ENCODE data around the gene MRPL54.
"Not testable (repeated sequence)": the region's sequence is repeated elsewhere in the genome, so short reads cannot be mapped to it uniquely, and the experiment has no call there.

MRPL54 gene

DNA sequence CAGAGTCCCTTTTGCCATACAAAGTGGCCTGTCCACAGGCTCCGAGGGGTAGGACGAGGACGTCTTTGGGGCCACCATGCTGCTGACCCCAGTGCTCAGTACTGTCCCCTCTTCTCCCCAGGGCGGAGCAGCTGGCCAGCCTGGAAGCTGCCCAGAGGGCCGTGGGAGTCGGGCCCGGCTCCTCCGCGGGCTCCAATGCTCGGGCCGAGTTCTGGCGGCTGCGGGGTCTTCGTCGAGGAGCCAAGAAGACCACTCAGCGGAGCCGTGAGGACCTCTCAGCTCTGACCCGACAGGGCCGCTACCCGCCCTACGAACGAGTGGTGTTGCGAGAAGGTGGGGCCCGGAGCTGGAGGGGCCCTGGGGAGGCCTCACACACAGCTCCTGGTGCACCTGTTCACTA lies 22.1 kb upstream of the MRPL54 start:
- no peak for DNase-seq (ENCODE audit: low spot score)

DNA sequence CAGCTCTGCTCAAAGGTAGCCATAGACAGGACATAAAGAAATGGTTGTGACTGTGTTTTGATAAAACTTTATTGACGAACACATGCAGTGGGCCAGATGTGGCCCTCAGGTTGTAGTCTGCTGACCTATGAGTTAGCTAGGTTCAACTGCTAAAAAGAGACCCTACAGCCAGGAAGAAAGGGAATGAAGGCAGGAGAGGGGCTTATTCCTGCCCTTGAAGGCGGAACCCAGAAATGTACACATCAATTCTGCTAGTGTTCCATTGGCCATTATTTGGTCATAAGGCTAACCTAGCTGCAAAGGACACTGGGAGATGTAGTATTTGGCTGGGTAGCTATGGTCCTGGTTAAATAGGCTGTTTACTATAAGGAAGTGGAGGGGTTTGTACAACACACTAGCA lies 19.0 kb upstream of the MRPL54 start:
- no peak for DNase-seq (ENCODE audit: low spot score)

GRCh38 chr19:3745363-3746045 lies 17.0 kb upstream of the MRPL54 start:
- no peak for DNase-seq (ENCODE audit: low spot score)

DNA sequence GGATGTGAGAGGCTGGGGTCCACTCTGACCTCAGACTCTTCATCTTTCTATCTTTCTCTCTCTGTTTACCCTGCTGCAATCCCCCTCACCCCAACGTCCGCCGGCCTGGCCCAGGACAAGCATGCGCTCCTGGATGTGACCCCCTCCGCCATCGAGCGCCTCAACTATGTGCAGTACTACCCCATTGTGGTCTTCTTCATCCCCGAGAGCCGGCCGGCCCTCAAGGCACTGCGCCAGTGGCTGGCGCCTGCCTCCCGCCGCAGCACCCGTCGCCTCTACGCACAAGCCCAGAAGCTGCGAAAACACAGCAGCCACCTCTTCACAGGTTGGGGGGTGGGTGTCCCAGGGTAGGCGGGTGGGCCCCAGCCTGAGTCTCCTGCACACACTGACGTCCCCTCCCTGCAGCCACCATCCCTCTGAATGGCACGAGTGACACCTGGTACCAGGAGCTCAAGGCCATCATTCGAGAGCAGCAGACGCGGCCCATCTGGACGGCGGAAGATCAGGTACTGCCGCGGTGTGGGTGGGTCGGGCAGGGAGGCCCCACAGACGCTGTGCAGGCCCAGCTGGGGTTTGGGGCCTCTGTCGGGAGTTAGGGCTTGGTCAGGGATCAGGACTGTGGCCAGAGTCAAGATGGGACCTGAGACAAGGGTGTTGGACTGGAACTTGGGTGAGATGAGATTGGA lies 16.0 kb upstream of the MRPL54 start:
- no peak for DNase-seq (ENCODE audit: low spot score)

DNA sequence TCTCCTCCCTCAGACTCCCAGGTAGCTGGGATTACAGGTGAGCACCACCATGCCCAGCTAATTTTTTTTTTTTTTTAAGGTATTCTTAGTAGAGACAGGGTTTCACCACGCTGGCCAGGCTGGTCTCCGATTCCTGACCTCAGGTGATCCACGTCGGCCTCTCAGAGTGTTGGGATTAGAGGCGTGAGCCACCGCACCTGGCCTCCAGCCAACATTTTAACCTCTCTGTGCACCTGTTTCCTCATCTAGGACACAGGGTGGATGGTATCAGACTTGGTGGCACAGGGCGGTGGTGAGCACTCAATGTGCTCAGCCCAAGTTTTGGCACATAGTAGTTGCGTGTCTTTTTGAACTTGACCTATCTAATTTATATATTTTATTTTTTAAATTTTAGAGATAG lies 13.5 kb upstream of the MRPL54 start:
- no peak for DNase-seq (ENCODE audit: low spot score)

GRCh38 chr19:3750211-3750610 lies 12.3 kb upstream of the MRPL54 start:
- DNase-seq (ENCODE audit: low spot score): no peak

DNA sequence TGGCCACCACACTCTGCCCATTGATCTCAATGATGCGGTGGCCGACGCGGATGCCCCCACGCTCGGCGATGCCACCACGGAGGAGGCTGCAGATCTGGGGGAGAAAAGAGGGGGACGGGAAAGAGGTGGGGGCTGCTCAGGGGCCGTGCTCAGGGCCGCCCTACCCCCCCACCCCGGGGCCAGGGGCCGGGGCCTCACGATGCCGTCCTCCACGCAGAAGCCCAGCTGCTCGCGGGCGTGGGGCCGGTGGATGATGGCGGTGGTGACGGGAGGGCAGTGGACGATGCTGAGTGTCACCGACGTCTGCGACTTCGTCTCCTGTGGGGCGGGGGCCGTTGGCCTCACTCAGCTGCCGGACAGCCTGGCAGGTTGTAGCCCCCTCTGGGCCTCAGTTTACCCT lies 11.2 kb upstream of the MRPL54 start:
- no peak for DNase-seq (ENCODE audit: low spot score)

DNA sequence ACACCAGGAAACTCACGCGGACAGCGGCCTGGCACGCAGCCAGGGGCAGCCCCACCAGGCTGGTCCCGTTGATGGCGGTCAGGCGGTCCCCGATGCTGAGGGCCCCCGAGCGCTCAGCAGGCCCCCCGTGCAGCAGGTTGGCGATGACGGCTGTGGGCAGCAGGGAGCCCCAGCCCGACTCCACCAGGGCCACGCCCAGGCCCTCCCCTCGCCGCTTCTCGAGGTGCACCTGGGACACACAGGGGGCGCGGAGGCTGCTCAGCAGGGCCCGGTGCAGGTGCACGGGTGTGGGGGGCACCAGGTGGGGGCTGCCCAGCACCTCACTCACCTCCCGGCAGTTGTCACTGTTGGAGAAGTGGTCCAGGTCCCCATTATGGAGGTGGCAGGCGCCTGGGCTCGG lies 10.0 kb upstream of the MRPL54 start:
- no peak for DNase-seq (ENCODE audit: low spot score)

GRCh38 chr19:3753631-3754410 lies 8.7 kb upstream of the MRPL54 start:
- DNase-seq (ENCODE audit: low spot score): no peak

DNA sequence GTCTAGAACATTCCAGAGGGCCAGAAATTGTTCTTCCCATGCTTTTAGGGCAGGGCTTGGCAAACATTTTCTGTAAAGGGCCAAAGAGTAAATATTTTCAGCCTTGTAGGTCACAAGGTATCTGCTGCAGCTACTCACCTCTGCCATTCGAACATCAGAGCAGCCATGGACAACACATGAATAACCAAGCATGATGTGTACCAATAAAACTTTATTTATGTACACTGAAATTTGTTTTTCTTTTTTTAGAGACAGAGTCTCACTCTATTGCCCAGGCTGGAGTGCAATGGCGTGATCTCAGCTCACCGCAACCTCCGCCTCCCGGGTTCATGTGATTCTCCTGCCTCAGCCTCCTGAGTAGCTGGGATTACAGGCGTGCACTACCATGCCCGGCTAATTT lies 4.8 kb upstream of the MRPL54 start:
- DNase-seq (ENCODE audit: low spot score): not testable (repeated sequence)

- not testable (repeated sequence) for DNase-seq (ENCODE audit: low spot score)
These were observed 4.2 kb upstream of the MRPL54 start for GRCh38 chr19:3758297-3758696.

- DNase-seq (ENCODE audit: low spot score): no peak
These were observed 2.8 kb upstream of the MRPL54 start for GRCh38 chr19:3759482-3760254.

DNA sequence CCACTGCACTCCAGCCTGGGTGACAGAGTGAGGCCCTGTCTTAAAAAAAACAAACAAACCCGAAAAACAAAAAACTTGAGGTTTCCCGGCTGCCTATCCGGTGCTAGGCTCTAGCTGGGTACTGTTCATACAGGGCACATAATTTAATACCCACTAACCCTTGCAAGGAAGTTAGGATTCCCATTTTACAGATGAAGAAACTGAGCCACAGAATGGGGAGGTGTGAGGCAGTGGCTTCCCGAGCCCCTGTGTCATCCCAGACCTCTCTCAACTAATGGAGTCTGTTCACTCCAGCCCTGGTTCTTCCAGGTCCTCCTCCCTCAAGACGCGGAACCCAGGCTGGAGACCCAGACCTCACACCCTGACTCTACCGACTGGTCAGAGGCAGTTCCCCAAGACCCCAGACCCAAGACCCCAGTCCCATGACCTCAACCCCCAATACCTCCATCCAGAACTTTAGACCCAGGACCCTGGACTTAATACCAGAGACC lies 1.6 kb upstream of the MRPL54 start:
- no peak for DNase-seq (ENCODE audit: low spot score)

DNA sequence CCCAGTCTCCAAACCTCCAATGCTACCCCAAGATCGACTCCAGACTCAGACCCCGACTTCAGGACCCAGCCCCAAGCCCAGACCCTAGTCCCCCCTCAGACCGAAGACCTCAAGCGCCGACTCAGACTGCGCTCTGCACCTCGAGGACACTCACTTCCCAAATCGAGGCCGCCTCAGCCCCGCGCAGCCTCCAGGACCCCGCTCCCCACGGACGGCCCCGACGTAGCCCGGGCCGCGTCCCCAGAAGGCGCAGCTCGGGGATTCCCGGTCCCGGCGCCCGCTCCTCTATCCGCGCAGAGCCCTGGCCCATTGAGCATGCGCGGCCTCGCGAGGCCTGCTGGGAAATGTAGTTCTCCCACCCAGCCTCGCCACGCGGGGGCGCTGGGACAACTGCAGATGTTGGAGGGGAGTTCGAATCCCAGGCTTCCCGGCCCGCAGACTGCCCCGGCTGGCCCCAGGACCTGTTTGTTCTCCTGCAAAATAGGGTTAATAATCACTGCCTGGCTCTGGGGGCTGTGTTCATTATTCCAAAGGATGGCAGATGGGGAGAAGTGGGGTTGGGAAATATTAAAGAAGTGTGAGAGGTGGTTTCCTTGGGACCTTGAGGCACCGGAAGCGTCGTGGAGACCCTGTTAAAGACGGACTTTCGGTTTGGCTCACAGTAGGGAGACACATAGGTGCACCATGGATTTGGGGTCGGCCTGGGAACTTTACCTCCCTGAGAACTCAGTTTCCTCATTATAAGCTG lies 926 bp upstream of the MRPL54 start, which contains the start of gene APBA3:
TSS of gene APBA3 (minus strand) at position 311 of the 748 bp plus-strand sequence. CDS start 1,428 bp downstream, outside the sequence.
- DNase-seq (ENCODE audit: low spot score): peak; percentile 94

- DNase-seq (ENCODE audit: low spot score): no peak
These were observed 380 bp upstream of the MRPL54 start for GRCh38 chr19:3762130-3762473.

GRCh38 chr19:3765121-3765520 lies 2.6 kb downstream of the MRPL54 start:
- DNase-seq (ENCODE audit: low spot score): no peak

GRCh38 chr19:3765757-3766156 lies 3.3 kb downstream of the MRPL54 start:
- not testable (repeated sequence) for DNase-seq (ENCODE audit: low spot score)

DNA sequence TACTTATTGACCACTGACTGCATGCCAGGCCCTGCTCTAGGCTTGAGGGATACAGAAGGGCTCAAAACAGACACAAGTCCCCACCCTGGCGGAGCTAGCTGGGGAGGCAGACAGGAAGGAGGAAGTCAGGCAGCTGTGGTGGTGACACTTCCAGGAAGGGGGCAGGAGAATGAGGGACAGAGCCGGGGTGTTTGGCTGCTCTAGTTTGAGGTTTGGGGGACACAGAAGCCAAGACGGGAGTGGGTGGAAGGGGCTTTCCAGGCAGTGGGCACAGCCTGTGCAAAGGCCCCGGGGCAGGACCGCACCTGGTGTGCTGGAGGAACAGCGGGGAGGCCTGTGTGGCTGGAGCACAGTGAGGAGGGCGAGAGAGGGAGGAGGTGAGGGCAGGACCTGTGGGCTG lies 4.0 kb downstream of the MRPL54 start:
- DNase-seq (ENCODE audit: low spot score): no peak

- no peak for DNase-seq (ENCODE audit: low spot score)
These were observed 4.6 kb downstream of the MRPL54 start for GRCh38 chr19:3767050-3767449.

GRCh38 chr19:3768015-3768747 lies 5.7 kb downstream of the MRPL54 start:
- DNase-seq (ENCODE audit: low spot score): no peak

- DNase-seq (ENCODE audit: low spot score): no peak
These were observed 6.2 kb downstream of the MRPL54 start for GRCh38 chr19:3768748-3769099.
